Lower lobe of right lung (tissue), 2 donors: Measurements from ENCODE around the gene LRP1B. TPM values are rescaled to one million over a fixed set of nuclear protein-coding genes. Genes with fewer than 3 reads are reported as not detected.

Experiments used
- ATAC-seq, 2 donors: fragments of 200-7000 bp; cut with Tn5 transposase; one replicate each; pipeline ENCODE4 v1.9.1; 2020 to 2022; ENCODE audit warnings: mild to moderate bottlenecking in 2 of 2, moderate library complexity in 2 of 2
- DNase-seq: peaks from one replicate; pipeline ENCODE4 v3.0.0-alpha.2; 2020
- H3K27ac ChIP-seq: fragments of 200-600 bp; one replicate; pipeline ENCODE4 v1.8.0; 2022
- H3K27me3 ChIP-seq: fragments of 200-600 bp; one replicate; pipeline ENCODE4 v1.8.0; 2022; ENCODE audit warnings: low read depth
- H3K36me3 ChIP-seq: fragments of 200-600 bp; one replicate; pipeline ENCODE4 v1.8.0; 2022; ENCODE audit warnings: mild to moderate bottlenecking
- H3K4me1 ChIP-seq: fragments of 200-600 bp; one replicate; pipeline ENCODE4 v1.8.0; 2022
- H3K4me3 ChIP-seq: fragments of 200-600 bp; one replicate; pipeline ENCODE4 v1.8.0; 2022; ENCODE audit warnings: mild to moderate bottlenecking
- H3K9me3 ChIP-seq: fragments of 200-600 bp; one replicate; pipeline ENCODE4 v1.8.0; 2022
- CTCF ChIP-seq: fragments of 200-600 bp; IDR thresholded peaks from one replicate; pipeline ENCODE4 v1.8.0; 2022; ENCODE audit warnings: antibody characterized with exemption, mild to moderate bottlenecking
- intact Hi-C: fragments of 100-400 bp; cut with DNase I; formaldehyde crosslinking; loops from one replicate; pipeline ENCODE4 v1.11.0; 2022
- total RNA-seq: library from RNA; stranded (reverse); fragmentation: NEBNext Ultra II Directional; extraction: Animal tissue kit (Norgen Biotek cat#: 25700); gene quantifications from one replicate; pipeline ENCODE4 v1.2.1, GENCODE V29; 2021
- donor health status: DM: no; HTN: yes; CAD: no; lungs with severe emphysema.

Gene LRP1B
- total RNA-seq, 1 donor from 2014 or later, result 0.09 TPM

- Histone ChIP-seq H3K27me3 (no peaks in the 10 kb centered on the region), H3K36me3 (no peaks in the 10 kb centered on the region), H3K9me3 (no peaks in the 10 kb centered on the region), H3K4me1 (no peaks in the 10 kb centered on the region), H3K27ac (no peak overlapping the region), H3K4me3 (no peak overlapping the region)
- ATAC-seq (no peak), DNase-seq (no peak)
- intact Hi-C loops, result no loop called here
- no peak for TF ChIP-seq CTCF
These were observed 241.7 kb downstream of the LRP1B start for GRCh38 chr2:141888987-141889555.

GRCh38 chr2:141887363-141887762 is 243.5 kb downstream of the LRP1B start:
- no peaks in the 10 kb centered on the region for H3K36me3 ChIP-seq
- intact Hi-C loops, result no loop called here
- H3K27me3 ChIP-seq, result no peaks in the 10 kb centered on the region
- DNase-seq, result no peak
- no peak overlapping the region for H3K27ac ChIP-seq
- H3K4me1 ChIP-seq, result no peaks in the 10 kb centered on the region
- no peak for TF ChIP-seq CTCF
- H3K4me3 ChIP-seq, result no peak overlapping the region
- H3K9me3 ChIP-seq, result no peaks in the 10 kb centered on the region
- ATAC-seq, result no peak

GRCh38 chr2:141878016-141878415 is 252.8 kb downstream of the LRP1B start:
- Histone ChIP-seq H3K27me3 (no peaks in the 10 kb centered on the region), H3K9me3 (no peaks in the 10 kb centered on the region), H3K27ac (no peak overlapping the region), H3K36me3 (no peaks in the 10 kb centered on the region), H3K4me3 (no peak overlapping the region), H3K4me1 (no peaks in the 10 kb centered on the region)
- no peak for ATAC-seq
- TF ChIP-seq CTCF, result no peak
- no peak for DNase-seq
- intact Hi-C loops, result no loop called here

GRCh38 chr2:141871913-141872634 is 258.7 kb downstream of the LRP1B start:
- ATAC-seq, result no peak
- Histone ChIP-seq H3K27me3 (no peaks in the 10 kb centered on the region), H3K4me3 (no peak overlapping the region), H3K27ac (no peak overlapping the region), H3K4me1 (no peaks in the 10 kb centered on the region), H3K36me3 (no peaks in the 10 kb centered on the region), H3K9me3 (peaks cover 7% of the 10 kb centered on the region)
- no peak for TF ChIP-seq CTCF
- intact Hi-C loops, result no loop called here
- no peak for DNase-seq

- H3K36me3 ChIP-seq, result no peaks in the 10 kb centered on the region
- intact Hi-C loops, result no loop called here
- H3K9me3 ChIP-seq, result peaks cover 7% of the 10 kb centered on the region
- no peak overlapping the region for H3K27ac ChIP-seq
- no peaks in the 10 kb centered on the region for H3K4me1 ChIP-seq
- no peak overlapping the region for H3K4me3 ChIP-seq
- ATAC-seq, result no peak
- no peak for DNase-seq
- no peak for TF ChIP-seq CTCF
- no peaks in the 10 kb centered on the region for H3K27me3 ChIP-seq
These were observed 261.2 kb downstream of the LRP1B start for GRCh38 chr2:141869572-141869971.
